Measurements from ENCODE around the gene MYH9. TPM values are rescaled to one million over a fixed set of nuclear protein-coding genes. Genes with fewer than 3 reads are reported as not detected.
A peak's percentile ranks its signal among the peaks of the same experiment; 100 is the strongest.

The MYH9 gene
- total RNA-seq, 2 experiments from 2014 or later, result 624 to 679 TPM

GRCh38 chr22:36299295-36299694 is 88.5 kb downstream of the MYH9 start:
- DNase-seq (no peak), ATAC-seq (no peak)
- Mint-ChIP-seq H3K9me3 (no peaks in the 10 kb centered on the region), H3K36me3 (ENCODE audit: low read depth) (peaks cover 77% of the 10 kb centered on the region), H3K27me3 (no peaks in the 10 kb centered on the region), H3K4me3 (no peak overlapping the region), H3K27ac (peak overlapping the region; percentile 46), H3K4me1 (ENCODE audit: low read depth) (peaks cover 9% of the 10 kb centered on the region)
- TF ChIP-seq CTCF (IDR thresholded peaks at IDR 0.05), result no peak
- intact Hi-C loops (cut with micrococcal nuclease), result no loop called here
- ChIA-PET CTCF (interaction anchor here (1.0 to 10.8 kb wide), 9 partner anchors 10 to 187 kb away, joined by 4 to 152 read pairs (median 44); no protein-coding TSS in a partner anchor), POLR2A (interaction anchor here (1.0 to 1.7 kb wide), 6 partner anchors 10 to 230 kb away, joined by 3 to 5 read pairs (median 4); partner anchors contain the start of gene EIF3D)

GRCh38 chr22:36298601-36299000 is 89.2 kb downstream of the MYH9 start:
- DNase-seq (no peak), ATAC-seq (no peak)
- POLR2A ChIA-PET, result interaction anchor here (0.7 to 1.7 kb wide), 7 partner anchors 9 to 222 kb away, joined by 3 to 5 read pairs (median 3); no protein-coding TSS in a partner anchor
- no peaks in the 10 kb centered on the region for H3K9me3 Mint-ChIP-seq
- peaks cover 12% of the 10 kb centered on the region for H3K4me1 Mint-ChIP-seq (ENCODE audit: low read depth)
- peaks cover 78% of the 10 kb centered on the region for H3K36me3 Mint-ChIP-seq (ENCODE audit: low read depth)
- CTCF ChIA-PET, result interaction anchor here (1.0 to 10.8 kb wide), 8 partner anchors 9 to 188 kb away, joined by 4 to 152 read pairs (median 10); no protein-coding TSS in a partner anchor
- H3K4me3 Mint-ChIP-seq, result no peak overlapping the region
- H3K27me3 Mint-ChIP-seq, result no peaks in the 10 kb centered on the region
- H3K27ac Mint-ChIP-seq, result no peak overlapping the region
- no peak for TF ChIP-seq CTCF (IDR thresholded peaks at IDR 0.05)
- intact Hi-C loops (cut with micrococcal nuclease), result no loop called here

DNA sequence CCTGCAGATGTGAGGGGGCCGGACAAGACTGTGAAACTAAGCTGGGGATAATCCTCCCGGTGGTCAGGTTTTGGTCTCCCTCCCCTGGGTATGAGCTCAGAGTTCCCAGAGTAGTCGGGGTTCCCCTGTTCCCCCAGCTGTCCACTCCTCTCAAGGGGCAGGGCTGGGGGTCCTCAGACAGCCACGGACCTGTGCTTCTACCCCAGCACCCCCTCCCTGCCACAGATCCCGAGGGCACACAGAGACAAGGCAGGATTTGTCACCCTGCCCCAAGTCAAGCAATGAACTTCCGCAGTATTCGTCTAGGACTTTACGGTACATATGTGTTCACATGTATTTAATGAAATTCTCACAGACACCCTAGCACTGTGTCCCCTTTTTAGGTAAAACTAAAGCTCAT is 89.6 kb downstream of the MYH9 start:
- TF ChIP-seq CTCF (IDR thresholded peaks at IDR 0.05), result no peak
- H3K27me3 Mint-ChIP-seq, result no peaks in the 10 kb centered on the region
- no peak for DNase-seq
- ChIA-PET POLR2A (interaction anchor here (0.7 to 1.7 kb wide), 6 partner anchors 9 to 24 kb away, joined by 3 to 6 read pairs (median 4); no protein-coding TSS in a partner anchor), CTCF (interaction anchor here (1.0 to 10.8 kb wide), 7 partner anchors 9 to 188 kb away, joined by 4 to 152 read pairs (median 15); no protein-coding TSS in a partner anchor)
- no peak for ATAC-seq
- peaks cover 12% of the 10 kb centered on the region for H3K4me1 Mint-ChIP-seq (ENCODE audit: low read depth)
- H3K9me3 Mint-ChIP-seq, result no peaks in the 10 kb centered on the region
- intact Hi-C loops (cut with micrococcal nuclease), result no loop called here
- H3K36me3 Mint-ChIP-seq (ENCODE audit: low read depth), result peaks cover 79% of the 10 kb centered on the region
- no peak overlapping the region for H3K27ac Mint-ChIP-seq
- H3K4me3 Mint-ChIP-seq, result no peak overlapping the region

DNA sequence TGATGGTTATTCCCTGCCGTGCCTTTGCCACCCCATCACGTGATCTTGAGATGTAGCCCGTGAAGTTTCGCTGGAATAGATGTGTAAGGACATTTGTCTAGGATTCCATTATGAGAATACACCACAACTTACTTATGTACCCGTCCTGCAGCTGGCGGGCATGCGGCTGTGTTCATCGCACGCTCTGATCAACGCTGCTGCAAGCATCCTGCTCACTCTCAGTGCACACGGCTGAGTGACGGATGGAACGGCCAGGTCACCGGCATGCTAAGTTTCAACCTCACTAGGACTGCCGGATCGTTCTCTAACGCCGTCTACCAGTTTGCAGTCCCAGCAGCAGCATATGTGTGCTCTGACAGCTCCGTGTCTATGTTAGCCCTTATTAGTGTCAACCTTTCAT is 90.2 kb downstream of the MYH9 start:
- Mint-ChIP-seq H3K9me3 (no peaks in the 10 kb centered on the region), H3K4me1 (ENCODE audit: low read depth) (peaks cover 16% of the 10 kb centered on the region), H3K27ac (no peak overlapping the region), H3K4me3 (no peak overlapping the region), H3K27me3 (no peaks in the 10 kb centered on the region), H3K36me3 (ENCODE audit: low read depth) (peaks cover 79% of the 10 kb centered on the region)
- intact Hi-C loops (cut with micrococcal nuclease), result no loop called here
- CTCF ChIA-PET, result interaction anchor here (1.6 to 10.8 kb wide), 4 partner anchors 20 to 189 kb away, joined by 4 to 152 read pairs (median 30); no protein-coding TSS in a partner anchor
- ATAC-seq, result no peak
- POLR2A ChIA-PET, result interaction anchor here (1.0 to 1.7 kb wide), 4 partner anchors 11 to 25 kb away, joined by 3 to 6 read pairs (median 4); no protein-coding TSS in a partner anchor
- TF ChIP-seq CTCF (IDR thresholded peaks at IDR 0.05), result no peak
- DNase-seq, result no peak

- H3K9me3 Mint-ChIP-seq, result no peaks in the 10 kb centered on the region
- H3K27me3 Mint-ChIP-seq, result no peaks in the 10 kb centered on the region
- peaks cover 84% of the 10 kb centered on the region for H3K36me3 Mint-ChIP-seq (ENCODE audit: low read depth)
- ATAC-seq, result no peak
- POLR2A ChIA-PET, result interaction anchor here (1.0 to 2.4 kb wide), 4 partner anchors 11 to 19 kb away, joined by 3 to 6 read pairs (median 5); no protein-coding TSS in a partner anchor
- CTCF ChIA-PET, result interaction anchor here (1.0 to 10.8 kb wide), 5 partner anchors 10 to 189 kb away, joined by 3 to 152 read pairs (median 5); no protein-coding TSS in a partner anchor
- no peak overlapping the region for H3K4me3 Mint-ChIP-seq
- intact Hi-C loops (cut with micrococcal nuclease), result no loop called here
- TF ChIP-seq CTCF (IDR thresholded peaks at IDR 0.05), result no peak
- H3K4me1 Mint-ChIP-seq (ENCODE audit: low read depth), result peaks cover 20% of the 10 kb centered on the region
- no peak overlapping the region for H3K27ac Mint-ChIP-seq
- DNase-seq, result no peak
Measured at GRCh38 chr22:36296690-36297089, 91.1 kb downstream of the MYH9 start.
